ENCODE data around the gene EXOC6B.

DNA sequence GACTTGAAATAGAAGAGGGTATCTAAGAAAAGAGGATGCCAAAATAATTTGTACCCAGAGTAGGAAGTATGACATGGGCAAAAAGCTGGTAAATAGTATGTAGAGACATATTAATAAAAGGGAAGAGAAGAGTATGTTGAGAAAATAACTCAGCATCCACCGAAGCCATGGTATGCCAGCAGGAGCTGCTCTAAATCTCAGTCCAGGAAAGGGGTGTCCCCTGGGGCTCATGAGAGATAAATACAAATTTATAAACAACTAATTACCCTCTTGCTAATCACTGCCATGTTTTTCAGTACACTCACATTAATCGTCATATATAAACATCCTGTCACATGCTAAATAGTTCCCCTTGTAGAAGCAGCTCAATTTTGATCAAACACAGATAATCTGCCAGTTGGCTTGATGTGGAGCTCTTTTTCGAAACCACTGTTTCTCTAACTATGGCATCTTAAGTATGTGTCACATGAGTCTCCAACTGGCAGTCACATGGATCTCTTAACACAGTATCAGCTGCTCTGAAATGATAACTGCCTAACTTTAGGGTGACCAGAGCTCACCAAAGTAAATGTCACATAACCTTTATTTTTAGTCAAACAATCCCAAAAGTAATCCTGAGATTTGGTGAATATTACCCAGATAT, 31.9 kb downstream of the EXOC6B start:
- TF ChIP-seq EZH2 (IDR thresholded peaks at IDR 0.05) = no peak
- no peak for TF ChIP-seq POLR2AphosphoS5 (IDR thresholded peaks at IDR 0.05; ENCODE audit: borderline replicate concordance, low read depth, low read length)
- no peak for TF ChIP-seq FOXP2 (optimal IDR thresholded peaks at IDR 0.05; ENCODE audit: control extremely low read depth, extremely low read length, insufficient read depth)

Measured in SK-N-MC (cell line).